Endothelial cell of umbilical vein (primary cell): ENCODE data around the gene ETFB.

Experiments used
- CTCF ChIP-seq, 2 donors: IDR thresholded peaks; 1 replicate in 1 of 2; 2 replicates in 1 of 2; pipeline ENCODE4 v1.5.1; 2011; ENCODE audit warnings: low read length in 2 of 2, mild to moderate bottlenecking in 2 of 2, moderate library complexity in 2 of 2, control low read depth in 1 of 2, inconsistent platforms in 1 of 2, low read depth in 1 of 2; ENCODE audit not compliant: insufficient read depth in 1 of 2; ENCODE audit errors: extremely low read depth in 1 of 2
- MAX ChIP-seq: IDR thresholded peaks from 2 replicates; pipeline ENCODE4 v1.6.1; 2011; ENCODE audit not compliant: insufficient read depth, insufficient read length
- POLR2A ChIP-seq: IDR thresholded peaks from 2 replicates; pipeline ENCODE4 v1.6.1; 2012; ENCODE audit warnings: low read depth, mild to moderate bottlenecking, control low read depth, low read length
- POLR2AphosphoS5 ChIP-seq: IDR thresholded peaks from 2 replicates; pipeline ENCODE4 v1.6.1; 2012; ENCODE audit warnings: low read depth, mild to moderate bottlenecking, control low read depth, low read length, moderate library complexity; ENCODE audit not compliant: insufficient read depth

- TF ChIP-seq CTCF (IDR thresholded peaks at IDR 0.05; ENCODE audit: extremely low read depth in 1 of 2, insufficient read depth in 1 of 2, low read depth in 1 of 2, low read length in 2 of 2): no peak
- no peak for TF ChIP-seq POLR2A
- TF ChIP-seq MAX: no peak
- TF ChIP-seq POLR2AphosphoS5: no peak
These were observed 40.8 kb downstream of the ETFB start for GRCh38 chr19:51325161-51325976.
